H1 (cell line): ENCODE results near the gene MCM3AP.

Experiments
- CBX5 ChIP-seq: fragments of 300-800, 300-1000 bp; sonication (generic); IDR thresholded peaks from 2 replicates; pipeline ENCODE4 v1.7.1; 2016; ENCODE audit warnings: antibody characterized with exemption, low read length, low read depth
- CREB1 ChIP-seq: IDR thresholded peaks from 2 replicates; pipeline ENCODE4 v1.6.1; 2012; ENCODE audit warnings: inconsistent platforms
- CTCF ChIP-seq, 3 experiments: IDR thresholded peaks; 1 replicate in 2 of 3; 2 replicates in 1 of 3; pipeline versions ENCODE4 v1.5.1 to v1.6.1; 2011; ENCODE audit warnings: low read length in 3 of 3, mild to moderate bottlenecking in 3 of 3, inconsistent platforms in 2 of 3, low read depth in 1 of 3, moderate library complexity in 1 of 3; ENCODE audit not compliant: insufficient read depth in 1 of 3; ENCODE audit errors: control extremely low read depth in 1 of 3
- EGR1 ChIP-seq: IDR thresholded peaks from 2 replicates; pipeline ENCODE4 v1.6.1; 2011; ENCODE audit warnings: low read depth, low read length, borderline replicate concordance
- EZH2 ChIP-seq: fragments of 200-600 bp; sonication (generic); IDR thresholded peaks from 2 replicates; pipeline ENCODE4 v1.7.1; 2012; ENCODE audit warnings: low read depth, mild to moderate bottlenecking, moderate library complexity, low read length, inconsistent platforms; ENCODE audit not compliant: severe bottlenecking
- GABPA ChIP-seq: IDR thresholded peaks from 2 replicates; pipeline ENCODE4 v1.6.1; 2011; ENCODE audit warnings: mild to moderate bottlenecking, low read length, moderate library complexity, borderline replicate concordance; ENCODE audit not compliant: insufficient read depth
- JUN ChIP-seq: IDR thresholded peaks from 2 replicates; pipeline ENCODE4 v1.6.1; 2011; ENCODE audit warnings: low read depth, mild to moderate bottlenecking, improper control_type of control experiment, low read length
- JUND ChIP-seq: IDR thresholded peaks from 2 replicates; pipeline ENCODE4 v1.6.1; 2011; ENCODE audit warnings: mild to moderate bottlenecking, improper control_type of control experiment, low read length
- MAFK ChIP-seq: IDR thresholded peaks from 2 replicates; pipeline ENCODE4 v1.6.1; 2012; ENCODE audit warnings: low read depth, mild to moderate bottlenecking, improper control_type of control experiment, low read length
- POLR2A ChIP-seq, 2 experiments: IDR thresholded peaks; 1 replicate in 1 of 2; 2 replicates in 1 of 2; pipeline ENCODE4 v1.6.1; 2011; ENCODE audit warnings: low read depth in 2 of 2, low read length in 2 of 2, mild to moderate bottlenecking in 2 of 2; ENCODE audit errors: control extremely low read depth in 1 of 2
- POLR2AphosphoS5 ChIP-seq: IDR thresholded peaks from 2 replicates; pipeline ENCODE4 v1.6.1; 2011; ENCODE audit warnings: low read depth, low read length
- SP1 ChIP-seq: IDR thresholded peaks from 2 replicates; pipeline ENCODE4 v1.6.1; 2011; ENCODE audit warnings: low read depth, low read length
- TAF1 ChIP-seq: IDR thresholded peaks from 2 replicates; pipeline ENCODE4 v1.6.1; 2011; ENCODE audit warnings: mild to moderate bottlenecking, low read depth, low read length
- TEAD4 ChIP-seq: IDR thresholded peaks from 2 replicates; pipeline ENCODE4 v1.6.1; 2012; ENCODE audit warnings: low read depth, low read length, inconsistent platforms, mixed read lengths

- TF ChIP-seq JUN (no peak), CTCF (IDR thresholded peaks at IDR 0.05; ENCODE audit: control extremely low read depth in 1 of 3, insufficient read depth in 1 of 3, low read depth in 1 of 3, low read length in 3 of 3) (no peak), POLR2AphosphoS5 (no peak), CREB1 (no peak), POLR2A (IDR thresholded peaks at IDR 0.05; ENCODE audit: control extremely low read depth in 1 of 2, low read depth in 2 of 2, low read length in 2 of 2) (no peak), EGR1 (no peak), MAFK (no peak), JUND (no peak), TEAD4 (no peak), GABPA (no peak), TAF1 (no peak), EZH2 (no peak), CBX5 (no peak), SP1 (no peak)
These were observed 63.6 kb downstream of the MCM3AP start for GRCh38 chr21:46221664-46222435.
